ENCODE data around the gene PTN. TPM values are rescaled to one million over a fixed set of nuclear protein-coding genes. Genes with fewer than 3 reads are reported as not detected.

Gene PTN
- total and polyA plus RNA-seq, 10 of the 15 experiments (the other 5 are each of a cell fraction or from before 2014, with no cell fraction given): 0.09 to 1.2 (median 0.13) TPM; not detected in 7

GRCh38 chr7:137276189-137276588 lies 67.3 kb downstream of the PTN start:
- no peak overlapping the region for H3K4me3 ChIP-seq
- POLR2A ChIA-PET: no interaction called here
- no peak for ATAC-seq
- H3K4me1 ChIP-seq (ENCODE audit: control insufficient read depth, insufficient read depth, low read length): no peaks in the 10 kb centered on the region
- no peak overlapping the region for H3K4me2 ChIP-seq (ENCODE audit: control insufficient read depth, insufficient read depth)
- SMC1A ChIA-PET (ENCODE audit: uncharacterized antibody, unreplicated experiment): no interaction called here
- CTCF ChIA-PET: interaction anchor here (1.0 kb wide), 1 partner anchor 12 kb away, joined by 3 read pairs; no protein-coding TSS in a partner anchor
- H3K27ac ChIP-seq (ENCODE audit: control insufficient read depth, insufficient read depth): no peak overlapping the region
- in situ Hi-C loops (cut with MboI): no loop called here
- FAIRE-seq: no peak
- BruUV-seq (replicated peaks): no TSS peak
- RAD21 ChIA-PET (ENCODE audit: unreplicated experiment): no interaction called here
- intact Hi-C loops (cut with micrococcal nuclease; ENCODE audit: unreplicated experiment): no loop called here
- H3K9me3 ChIP-seq (replicated peaks; ENCODE audit: control insufficient read depth, insufficient read depth, low read length): no peaks in the 10 kb centered on the region
- H3K79me2 ChIP-seq (ENCODE audit: control insufficient read depth, insufficient read depth, low read length): no peaks in the 10 kb centered on the region
- WGBS (ENCODE audit: insufficient coverage, insufficient replicate concordance, low lambda C conversion rate, missing lambda C conversion rate): 17% methylated on average over 5 of the region's 5 CpGs
- no peaks in the 10 kb centered on the region for H3K36me3 ChIP-seq (ENCODE audit: control insufficient read depth in 2 of 2, insufficient read depth in 2 of 2, low read length in 1 of 2)
- no peak for DNase-seq (ENCODE audit: low read depth, low spot score)
- H3K27me3 ChIP-seq (replicated peaks in 1 of 2; ENCODE audit: control insufficient read depth in 2 of 2, insufficient read depth in 2 of 2, low read length in 1 of 2): no peaks in the 10 kb centered on the region
- H2AFZ ChIP-seq (ENCODE audit: control insufficient read depth, low read depth, low read length): no peak overlapping the region
- no peaks in the 10 kb centered on the region for H4K20me1 ChIP-seq (ENCODE audit: control insufficient read depth, insufficient read depth)
- H3K9ac ChIP-seq (ENCODE audit: control insufficient read depth, insufficient read depth, low read length): no peak overlapping the region
- TF ChIP-seq ZBTB40 (IDR thresholded peaks at IDR 0.05; ENCODE audit: borderline replicate concordance): no peak
- no peak for TF ChIP-seq BMI1 (IDR thresholded peaks at IDR 0.05; ENCODE audit: borderline replicate concordance)
- no peak for TF ChIP-seq BHLHE40 (IDR thresholded peaks at IDR 0.05; ENCODE audit: borderline replicate concordance in 1 of 2, low read depth in 2 of 2, low read length in 1 of 2)
- no peak for TF ChIP-seq POU2F2 (IDR thresholded peaks at IDR 0.05; ENCODE audit: borderline replicate concordance, low read depth, low read length)
- TF ChIP-seq IRF4 (IDR thresholded peaks at IDR 0.05; ENCODE audit: low read depth, low read length): no peak
- TF ChIP-seq NFYA (IDR thresholded peaks at IDR 0.05; ENCODE audit: borderline replicate concordance, low read depth, low read length): no peak
- no peak for TF ChIP-seq EED (IDR thresholded peaks at IDR 0.05; ENCODE audit: low read depth)
- TF ChIP-seq ASH2L (IDR thresholded peaks at IDR 0.05; ENCODE audit: borderline replicate concordance, low read depth): no peak
- TF ChIP-seq STAT1 (conservative IDR thresholded peaks at IDR 0.05): no peak
- no peak for TF ChIP-seq LARP7 (IDR thresholded peaks at IDR 0.05)
- no peak for TF ChIP-seq WRNIP1 (IDR thresholded peaks at IDR 0.05; ENCODE audit: borderline replicate concordance, low read depth, low read length)
- no peak for TF ChIP-seq ZNF384 (IDR thresholded peaks at IDR 0.05; ENCODE audit: borderline replicate concordance, low read depth, low read length)
